ENCODE measurements around the gene PDS5B.
"Not testable (repeated sequence)": the region's sequence is repeated elsewhere in the genome, so short reads cannot be mapped to it uniquely, and the experiment has no call there.

Gene PDS5B

DNA sequence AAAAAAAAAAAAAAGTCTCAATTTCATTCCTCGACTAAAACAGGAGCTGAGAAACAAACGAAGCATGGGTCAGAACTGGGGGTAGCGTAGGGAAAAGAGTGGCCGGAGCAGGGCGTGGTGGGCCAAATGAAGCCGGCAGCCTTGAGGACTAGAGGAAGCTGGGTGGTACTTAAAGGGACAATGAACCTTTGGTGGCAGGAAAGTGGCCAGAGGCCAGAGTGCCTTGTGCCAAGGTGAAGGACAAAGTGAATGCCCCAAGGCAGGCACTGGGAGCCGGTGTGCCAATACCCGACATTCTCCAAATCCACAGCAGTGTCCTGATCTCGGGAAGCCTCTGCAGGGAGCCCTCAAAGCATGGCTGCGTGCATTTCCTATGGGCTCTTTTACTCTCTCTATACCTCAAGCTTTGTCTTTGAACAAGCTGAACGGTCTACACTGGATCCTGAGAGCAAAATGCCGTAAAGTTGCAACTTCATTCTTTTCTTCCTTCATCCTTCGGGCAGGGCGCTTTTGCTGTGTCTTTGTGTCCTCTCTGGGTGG, 235.0 kb downstream of the PDS5B start:
- DNase-seq = no peak

DNA sequence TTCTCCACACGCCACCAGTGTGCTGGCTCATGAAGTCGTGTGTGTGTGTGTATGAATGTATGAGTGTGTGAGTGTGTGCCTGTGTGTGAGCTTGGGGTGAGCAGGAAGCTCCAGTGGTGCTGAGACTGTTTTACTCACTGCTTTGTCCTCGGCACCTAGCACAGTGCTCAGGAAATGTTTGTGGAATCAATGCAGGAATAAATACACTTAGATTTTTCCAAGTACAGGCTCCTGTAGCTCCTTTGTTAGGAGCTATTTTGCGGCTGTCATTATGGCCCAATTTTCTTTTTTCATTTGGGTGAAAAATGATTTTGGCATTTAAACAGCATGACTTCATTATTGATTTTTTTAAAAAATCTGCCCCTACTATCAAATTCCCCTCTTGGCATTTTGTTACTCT, 236.5 kb downstream of the PDS5B start:
- no peak for DNase-seq

DNA sequence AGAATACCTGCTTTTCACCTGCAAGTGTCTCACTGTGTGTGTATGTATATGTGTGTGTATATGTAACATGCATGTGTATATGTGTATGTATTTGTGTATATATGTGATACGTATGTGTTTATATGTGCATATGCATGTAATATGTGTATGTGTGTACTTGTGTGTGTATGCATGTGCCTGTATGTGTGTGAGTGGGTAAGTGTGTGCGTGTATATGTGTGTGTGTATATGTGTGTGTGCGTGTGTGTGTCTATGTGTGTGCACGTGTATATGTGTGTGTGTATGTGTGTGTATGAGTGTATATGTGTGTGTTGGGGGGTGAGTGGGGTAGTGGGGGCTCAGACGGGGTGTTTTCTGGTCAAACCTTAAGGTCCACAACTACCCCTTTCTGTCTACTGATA, 237.3 kb downstream of the PDS5B start:
- DNase-seq = no peak

DNA sequence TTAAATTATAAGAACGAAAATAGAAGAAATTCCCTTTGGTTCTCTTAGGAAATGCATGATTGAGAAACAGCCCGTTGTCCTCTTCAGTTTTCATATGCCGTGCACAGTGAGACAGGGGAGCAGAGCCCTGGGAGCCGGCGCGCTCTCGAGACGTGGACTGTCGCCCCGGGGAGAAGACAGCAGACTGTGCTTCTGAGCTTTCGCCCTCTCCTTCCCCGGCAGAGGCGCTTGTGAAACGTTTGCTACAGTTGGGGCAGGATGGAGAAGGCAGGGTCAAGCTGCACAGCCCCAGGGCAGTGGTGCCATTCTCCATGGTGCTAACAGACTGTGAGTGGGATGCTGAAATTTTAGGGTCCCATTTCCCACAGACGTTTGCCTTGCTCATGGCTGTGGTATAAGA, 237.8 kb downstream of the PDS5B start:
- DNase-seq = no peak

DNA sequence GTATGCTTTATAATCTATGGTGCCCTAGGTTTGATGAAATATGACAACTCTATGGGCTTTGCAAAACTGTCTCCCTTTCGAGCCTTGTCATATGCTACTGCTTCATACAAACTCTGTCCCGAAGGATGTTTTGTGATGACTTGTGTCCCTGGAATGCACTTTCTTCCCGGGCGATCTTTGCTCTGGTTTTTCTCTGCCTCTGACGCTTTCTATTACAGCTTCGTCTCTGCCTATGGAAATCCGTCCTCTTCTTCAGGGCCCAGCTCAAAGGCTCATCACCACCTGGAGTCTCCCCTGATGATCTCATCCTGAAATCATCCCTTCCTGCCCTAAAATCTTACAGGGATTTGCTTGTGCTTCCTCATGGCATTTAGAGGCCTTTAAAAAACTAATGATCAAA, 238.4 kb downstream of the PDS5B start:
- DNase-seq = no peak

DNA sequence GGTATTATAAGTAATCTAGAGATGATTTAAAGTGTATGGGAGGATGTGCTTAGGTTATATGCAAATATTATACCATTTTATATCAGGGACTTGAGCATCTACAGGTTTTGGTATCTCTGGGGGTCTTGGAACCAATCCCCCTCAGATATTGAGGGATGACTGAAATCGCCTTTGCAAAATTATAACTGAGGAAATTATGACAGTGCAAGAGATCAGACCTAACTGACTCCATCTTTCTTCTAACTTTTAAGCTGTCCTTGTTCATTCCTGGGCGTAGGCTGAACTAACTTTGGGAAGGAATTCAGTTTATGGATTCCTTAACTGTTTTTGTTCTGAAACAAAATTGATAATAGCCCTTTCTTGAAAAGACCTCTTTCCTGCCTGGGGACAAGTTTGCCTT, 239.2 kb downstream of the PDS5B start:
- no peak for DNase-seq

DNA sequence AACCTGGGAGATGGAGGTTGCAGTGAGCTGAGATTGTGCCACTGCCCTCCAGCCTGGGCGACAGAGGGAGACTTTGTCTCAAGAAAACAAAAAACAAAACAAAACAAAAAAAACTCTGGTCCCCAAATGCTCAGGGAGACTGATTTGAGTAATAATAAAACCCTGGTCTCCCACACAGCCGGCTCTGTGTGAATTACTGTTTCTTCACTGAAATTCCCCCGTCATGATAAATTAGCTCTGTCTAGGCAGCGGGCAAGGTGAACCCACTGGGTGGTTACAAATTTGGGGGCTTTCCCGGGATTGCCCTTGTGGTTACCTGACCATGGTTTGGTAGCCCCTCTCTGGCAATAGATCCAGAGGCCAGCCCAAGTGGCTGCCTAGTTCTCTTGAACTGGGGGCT, 240.1 kb downstream of the PDS5B start:
- DNase-seq = not testable (repeated sequence)
